GM19324 (cell line): ENCODE measurements around the gene ITGA11.
A peak's percentile ranks its signal among the peaks of the same experiment; 100 is the strongest.

ENCODE experiments used
- ATAC-seq: cut with Tn5 transposase; IDR thresholded peaks from one replicate; pipeline ENCODE4 v1.9.1; 2021; ENCODE audit warnings: mild to moderate bottlenecking, moderate library complexity; ENCODE audit not compliant: unreplicated experiment, low FRiP score

Gene ITGA11

DNA sequence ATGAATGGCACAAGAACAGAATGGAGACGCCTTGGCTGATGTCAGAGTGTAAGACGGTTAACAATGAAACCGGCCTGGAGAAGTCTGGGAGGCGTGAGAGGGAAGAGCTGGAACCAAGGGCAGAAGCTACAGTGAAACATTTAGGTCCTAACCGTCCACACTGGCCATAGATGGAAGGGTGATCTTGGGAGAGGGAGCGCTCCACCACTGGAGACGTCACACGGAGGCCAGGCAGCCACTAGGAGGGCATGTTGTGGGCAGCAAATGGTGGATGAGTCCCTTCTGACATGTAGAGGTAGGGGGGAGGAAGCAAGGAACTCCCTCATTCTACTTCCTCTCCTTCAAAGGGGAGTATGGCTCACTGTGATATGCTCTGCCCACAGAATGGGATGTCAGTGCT is 130.7 kb downstream of the ITGA11 start:
- ATAC-seq, result no peak

DNA sequence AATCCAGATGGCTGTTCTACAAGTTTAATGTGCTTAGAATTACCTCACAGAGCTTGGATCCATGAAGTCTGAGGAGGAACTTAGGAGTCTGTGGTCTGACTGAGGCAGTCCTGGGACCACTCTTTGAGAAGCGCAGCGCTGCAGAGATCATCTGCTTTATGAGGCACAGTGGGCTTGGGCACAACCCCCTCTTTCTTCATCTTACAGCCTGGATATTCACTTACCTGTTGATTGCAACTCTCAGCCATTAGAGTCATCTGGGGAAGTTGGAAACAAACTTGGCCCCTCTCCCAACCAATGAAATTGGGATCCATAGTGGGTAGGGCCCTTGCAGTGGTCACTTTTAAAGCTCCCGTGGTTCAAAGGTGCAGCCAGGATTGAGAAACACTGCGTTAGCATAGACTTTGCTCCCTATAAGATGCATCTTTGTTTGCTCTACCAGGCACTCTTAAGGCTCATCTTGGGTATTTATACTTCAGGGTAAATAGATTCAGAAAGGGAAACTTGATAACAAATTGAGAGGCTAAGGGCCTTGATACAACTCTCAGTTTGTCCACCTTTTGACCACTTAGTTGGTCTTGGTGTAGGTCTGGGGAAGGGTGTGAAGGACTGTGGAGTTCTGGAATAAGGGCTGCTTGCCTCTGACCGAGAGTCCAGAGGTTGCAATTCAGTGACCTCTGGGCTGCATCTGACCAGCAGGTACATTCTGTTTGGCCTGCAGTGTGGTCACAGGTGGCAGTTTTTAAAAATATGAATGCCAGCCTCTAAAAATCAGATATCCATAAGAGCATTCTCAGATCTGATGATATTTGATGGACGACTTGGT is 131.6 kb downstream of the ITGA11 start:
- ATAC-seq, result no peak

DNA sequence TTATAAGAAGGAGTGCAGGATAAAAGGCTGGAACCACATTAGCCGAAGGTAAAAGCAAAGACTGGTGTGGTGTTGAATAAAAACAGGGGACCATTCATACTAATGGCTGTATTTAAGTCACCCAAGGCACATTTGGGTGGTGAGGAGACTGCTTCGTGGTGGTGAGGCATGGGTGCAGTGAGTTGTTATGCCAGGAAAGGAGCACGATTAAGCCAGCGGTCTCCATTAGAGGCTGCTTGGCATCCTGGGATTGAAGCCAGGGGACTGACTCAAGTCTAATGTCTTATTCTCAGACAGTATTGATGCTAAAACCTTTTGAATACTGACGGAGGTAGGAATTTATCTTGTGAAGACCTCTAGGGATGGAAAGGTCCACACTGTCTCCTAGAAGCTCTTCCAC is 132.5 kb downstream of the ITGA11 start:
- ATAC-seq, result no peak

DNA sequence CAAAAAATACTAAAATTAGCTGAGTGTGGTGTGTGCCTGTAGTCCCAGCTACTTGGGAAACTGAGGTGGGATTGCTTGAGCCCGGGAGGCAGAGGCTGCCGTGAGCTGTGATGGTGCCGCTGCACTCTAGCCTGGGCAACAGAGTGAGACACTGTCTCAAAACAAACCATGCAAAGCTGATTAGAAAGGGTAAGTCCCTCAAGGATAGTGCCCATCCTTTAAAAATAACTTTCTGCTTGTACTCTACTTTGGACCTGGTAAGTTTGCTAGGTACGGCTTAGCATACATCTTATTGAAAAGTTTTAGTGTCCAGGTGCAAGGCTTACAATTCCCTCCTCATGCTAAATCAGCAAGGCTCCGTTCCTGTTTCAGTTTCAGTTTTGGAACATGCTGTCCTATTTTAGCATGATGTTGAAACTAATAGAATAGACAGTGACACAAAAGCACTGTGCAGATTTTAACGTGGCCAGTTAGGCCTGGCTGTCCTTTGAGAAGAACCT is 133.0 kb downstream of the ITGA11 start:
- peak; percentile 73 for ATAC-seq

DNA sequence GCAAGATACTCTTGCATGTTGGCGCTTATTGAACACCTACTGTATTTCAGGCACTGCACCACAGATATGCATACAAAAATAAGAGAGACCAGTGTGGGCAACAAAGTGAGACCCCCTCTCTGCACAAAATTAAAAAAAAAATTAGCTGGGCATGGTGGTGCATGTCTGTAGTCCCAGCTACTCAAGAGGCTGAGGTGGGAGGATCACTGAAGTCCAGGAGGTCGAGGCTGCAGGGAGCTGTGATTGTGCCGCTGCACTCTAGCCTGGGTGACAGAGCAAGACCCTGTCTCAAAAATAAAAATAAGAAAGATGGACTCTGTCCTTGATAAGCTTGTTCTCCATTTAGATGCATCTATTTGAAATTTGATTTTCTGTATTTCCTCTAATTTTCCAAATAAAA is 133.6 kb downstream of the ITGA11 start:
- no peak for ATAC-seq

DNA sequence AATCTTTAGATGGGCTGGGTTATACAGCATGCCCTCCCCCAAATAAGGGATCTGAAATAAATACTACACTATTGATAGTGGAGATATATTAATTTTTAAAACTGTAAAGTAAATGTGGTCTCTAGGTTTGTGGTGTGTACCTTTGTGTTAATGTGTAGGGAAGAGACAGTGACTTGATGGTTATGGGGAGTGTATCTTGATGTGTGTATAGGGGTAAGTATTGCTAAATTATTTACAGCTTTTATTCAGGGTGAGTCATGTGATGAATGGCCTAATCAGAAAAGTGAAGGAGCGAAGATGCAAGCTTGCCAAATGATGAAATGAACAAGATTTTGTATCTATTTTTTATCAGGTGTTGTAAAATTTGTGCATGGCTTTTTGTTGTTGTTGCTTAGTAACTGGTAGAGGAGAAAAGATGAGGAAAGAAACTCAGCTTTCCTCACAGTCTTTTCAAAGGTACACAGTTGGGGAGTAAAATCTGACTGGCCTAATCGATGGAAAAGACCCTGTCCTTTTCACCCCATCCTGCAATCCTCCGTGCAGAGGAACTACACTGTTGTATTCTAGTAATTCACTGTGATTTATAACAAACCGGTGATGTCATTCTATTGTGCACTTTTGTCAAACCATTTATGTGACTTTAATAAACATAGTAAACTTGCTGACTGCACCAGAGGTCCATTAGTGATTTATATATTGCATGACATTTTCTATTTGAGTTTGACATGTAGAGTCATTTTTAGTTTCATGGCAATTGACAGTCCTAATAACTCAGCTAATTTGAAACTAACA is 136.8 kb downstream of the ITGA11 start:
- ATAC-seq, result no peak

- ATAC-seq, result no peak
Observed at GRCh38 chr15:68292967-68293366, 139.0 kb downstream of the ITGA11 start.

DNA sequence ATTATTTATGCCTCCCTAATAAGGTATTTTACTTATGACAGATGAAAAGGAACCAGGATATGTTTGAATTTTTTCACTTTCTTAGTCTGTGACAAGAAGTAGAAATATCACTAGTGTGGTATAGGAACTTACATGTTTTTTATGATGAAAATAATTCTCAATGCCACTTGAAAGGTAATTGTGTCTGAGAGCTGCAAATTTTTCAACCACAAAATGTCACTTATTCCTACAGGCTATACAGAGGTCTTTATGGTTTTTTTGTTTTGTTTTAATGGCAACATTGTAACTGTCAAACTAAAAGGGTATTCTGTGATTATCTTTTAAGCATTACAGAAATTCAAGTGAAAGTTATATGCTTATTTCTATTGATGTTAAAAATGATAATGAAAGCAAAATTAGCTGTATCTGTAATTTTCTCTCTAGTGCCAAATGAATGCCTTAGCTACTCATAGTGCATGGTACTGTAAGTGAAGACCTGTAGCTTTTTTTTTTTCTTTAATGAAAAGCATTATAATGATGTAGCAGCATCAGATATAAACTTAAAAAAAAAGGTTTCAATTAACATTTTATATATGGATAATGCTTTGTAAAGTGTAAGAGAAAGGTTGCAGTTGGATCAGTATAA is 139.7 kb downstream of the ITGA11 start:
- ATAC-seq, result no peak

- no peak for ATAC-seq
Observed at GRCh38 chr15:68290715-68291114, 141.2 kb downstream of the ITGA11 start.

DNA sequence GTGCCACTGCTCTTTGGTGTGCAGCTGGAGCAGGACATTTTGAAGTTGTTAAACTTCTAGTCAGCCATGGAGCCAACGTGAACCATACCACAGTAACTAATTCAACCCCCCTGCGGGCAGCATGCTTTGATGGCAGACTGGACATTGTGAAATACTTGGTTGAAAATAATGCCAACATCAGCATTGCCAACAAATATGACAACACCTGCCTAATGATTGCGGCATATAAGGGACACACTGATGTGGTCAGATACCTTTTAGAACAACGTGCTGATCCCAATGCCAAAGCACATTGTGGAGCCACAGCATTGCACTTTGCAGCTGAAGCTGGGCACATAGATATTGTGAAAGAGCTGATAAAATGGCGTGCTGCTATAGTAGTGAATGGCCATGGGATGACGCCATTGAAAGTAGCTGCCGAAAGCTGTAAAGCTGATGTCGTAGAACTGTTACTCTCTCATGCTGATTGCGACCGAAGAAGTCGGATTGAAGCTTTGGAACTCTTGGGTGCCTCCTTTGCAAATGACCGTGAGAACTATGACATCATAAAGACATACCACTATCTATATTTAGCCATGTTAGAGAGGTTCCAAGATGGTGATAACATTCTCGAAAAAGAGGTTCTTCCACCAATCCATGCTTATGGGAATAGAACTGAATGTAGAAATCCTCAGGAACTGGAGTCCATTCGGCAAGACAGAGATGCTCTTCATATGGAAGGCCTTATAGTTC is 142.2 kb downstream of the ITGA11 start:
- no peak for ATAC-seq

- ATAC-seq, result no peak
Observed at GRCh38 chr15:68289057-68289456, 142.9 kb downstream of the ITGA11 start.

DNA sequence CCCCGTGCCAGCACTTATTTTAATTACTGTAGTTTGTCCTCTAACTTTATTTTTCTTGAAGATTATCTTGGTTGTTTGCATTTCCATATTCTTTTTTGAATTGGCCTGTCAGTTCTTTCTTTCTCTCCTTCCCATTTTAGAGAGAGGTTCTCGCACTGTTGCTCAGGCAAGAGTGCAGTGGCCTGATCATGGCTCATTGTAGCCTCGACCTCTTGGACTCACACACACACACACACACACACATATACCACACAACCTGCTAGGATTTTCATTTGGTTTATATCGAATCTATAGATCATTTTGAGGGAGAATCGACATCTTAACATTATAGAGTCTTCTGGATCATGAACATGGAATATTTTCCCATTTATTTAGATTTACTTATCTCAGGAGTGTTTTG is 145.7 kb downstream of the ITGA11 start:
- ATAC-seq, result no peak

GRCh38 chr15:68285259-68285980 is 146.5 kb downstream of the ITGA11 start:
- no peak for ATAC-seq

- no peak for ATAC-seq
Observed at GRCh38 chr15:68284616-68285258, 147.2 kb downstream of the ITGA11 start.

DNA sequence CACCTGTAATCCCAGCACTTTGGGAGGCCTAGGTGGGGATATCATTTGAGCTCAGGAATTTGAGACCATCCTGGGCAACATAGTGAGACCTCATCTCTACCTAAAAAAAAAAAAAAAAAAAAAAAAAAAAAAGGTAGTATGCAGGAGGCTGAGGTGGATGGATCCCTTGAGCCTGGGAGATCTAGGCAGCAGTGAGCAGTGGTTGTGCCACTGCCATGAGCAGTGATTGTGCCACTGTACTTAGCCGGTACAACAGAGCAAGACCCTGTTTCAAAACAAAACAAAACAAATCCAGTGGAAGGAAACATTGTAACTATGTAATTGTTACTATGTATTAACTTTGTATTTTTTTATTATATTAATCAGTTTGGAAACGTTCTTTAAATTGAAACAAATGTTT is 148.6 kb downstream of the ITGA11 start:
- no peak for ATAC-seq

- no peak for ATAC-seq
Observed at GRCh38 chr15:68281008-68281407, 151.0 kb downstream of the ITGA11 start.

DNA sequence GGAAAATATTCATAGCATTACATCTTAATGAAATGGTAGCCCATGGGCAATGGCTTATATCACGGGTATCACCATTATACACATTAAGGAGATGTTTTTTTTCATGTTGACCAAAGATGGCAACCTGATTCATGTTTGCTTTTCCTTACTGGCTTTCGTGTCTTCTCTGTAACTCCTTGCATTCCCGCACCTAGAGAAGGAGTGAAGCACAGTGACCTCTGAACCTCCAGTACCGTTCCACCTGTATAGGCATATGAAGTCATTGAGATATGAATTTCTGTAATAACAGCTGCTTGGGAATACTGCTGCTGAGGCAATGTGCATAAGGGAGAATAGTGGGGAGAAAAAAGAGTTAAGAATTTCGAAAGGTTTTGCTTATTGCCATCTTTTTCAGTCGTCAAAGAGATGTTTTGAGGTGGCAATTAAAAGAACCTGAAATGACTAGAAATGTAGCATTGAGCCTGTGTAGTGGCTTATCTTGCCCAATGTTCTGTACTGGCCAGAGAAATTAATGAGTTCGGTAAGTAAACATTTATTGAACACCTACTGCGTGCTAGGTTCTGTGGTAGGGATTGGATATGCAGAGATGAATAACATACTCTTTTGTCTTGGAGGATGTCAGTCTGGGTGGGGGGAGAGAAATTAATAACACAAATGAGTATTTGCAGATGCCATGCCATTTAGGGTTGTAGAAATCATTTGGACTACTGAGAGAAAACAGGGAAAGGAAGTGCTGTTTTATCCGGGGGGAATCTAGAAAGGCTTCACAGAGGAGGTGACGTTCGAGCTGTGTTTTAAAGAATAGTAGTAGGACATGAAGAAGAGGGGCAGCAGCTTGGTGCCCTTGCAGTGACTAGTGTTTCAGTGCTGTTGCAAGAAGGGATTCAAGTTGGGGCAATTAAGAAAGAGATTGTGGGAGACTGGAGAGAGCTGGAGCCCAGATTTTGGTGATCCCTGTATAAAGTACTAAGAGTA is 151.9 kb downstream of the ITGA11 start:
- no peak for ATAC-seq
